NCI-H2227 (cell line): ENCODE measurements around the gene SIK2.
"Not testable (repeated sequence)": the region's sequence is repeated elsewhere in the genome, so short reads cannot be mapped to it uniquely, and the experiment has no call there.

Experiments used
- DNase-seq: peaks from one replicate; lab custom pipeline; 2025; ENCODE audit not compliant: unreplicated experiment; lab: John Stamatoyannopoulos, UW

Gene SIK2

DNA sequence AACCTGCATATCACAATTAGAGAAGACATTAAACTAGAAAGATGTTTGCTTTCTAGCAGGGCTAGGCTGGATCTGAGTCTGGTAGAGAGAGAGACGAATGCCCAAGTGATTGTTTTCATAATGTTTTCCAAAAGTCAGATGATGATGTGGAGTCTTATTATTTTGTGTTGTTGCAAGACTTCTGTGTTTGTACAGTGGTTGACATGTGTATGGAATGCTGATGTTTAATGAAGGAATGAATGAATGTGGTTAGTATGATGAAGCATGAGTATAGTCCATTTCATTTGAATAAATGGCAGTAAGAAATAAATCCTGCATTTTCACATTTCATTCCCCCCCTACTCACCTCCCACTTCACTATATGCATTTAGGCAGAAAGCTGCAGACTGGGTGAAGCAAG lies 94.3 kb downstream of the SIK2 start:
- no peak for DNase-seq

DNA sequence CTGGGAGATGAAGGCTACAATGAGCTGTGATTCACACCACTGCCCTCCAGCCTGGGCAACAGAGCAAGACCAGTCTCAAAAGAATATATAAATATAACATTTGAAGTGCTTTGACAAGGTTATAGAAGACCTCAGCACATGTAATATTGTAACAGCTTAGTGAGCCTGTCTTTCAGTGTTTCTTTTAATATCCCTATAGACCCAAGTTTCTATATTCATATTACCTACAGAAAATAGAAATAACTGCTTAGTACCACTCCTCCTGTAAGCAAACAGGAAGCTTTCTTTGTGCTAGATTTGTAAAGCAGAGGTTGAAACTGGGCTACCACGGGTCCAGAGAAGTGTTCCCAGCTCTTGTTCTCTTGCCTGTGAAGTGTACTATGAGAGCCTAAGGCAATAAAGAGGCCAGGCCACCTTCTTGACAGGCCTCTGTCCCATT lies 95.7 kb downstream of the SIK2 start:
- no peak for DNase-seq

DNA sequence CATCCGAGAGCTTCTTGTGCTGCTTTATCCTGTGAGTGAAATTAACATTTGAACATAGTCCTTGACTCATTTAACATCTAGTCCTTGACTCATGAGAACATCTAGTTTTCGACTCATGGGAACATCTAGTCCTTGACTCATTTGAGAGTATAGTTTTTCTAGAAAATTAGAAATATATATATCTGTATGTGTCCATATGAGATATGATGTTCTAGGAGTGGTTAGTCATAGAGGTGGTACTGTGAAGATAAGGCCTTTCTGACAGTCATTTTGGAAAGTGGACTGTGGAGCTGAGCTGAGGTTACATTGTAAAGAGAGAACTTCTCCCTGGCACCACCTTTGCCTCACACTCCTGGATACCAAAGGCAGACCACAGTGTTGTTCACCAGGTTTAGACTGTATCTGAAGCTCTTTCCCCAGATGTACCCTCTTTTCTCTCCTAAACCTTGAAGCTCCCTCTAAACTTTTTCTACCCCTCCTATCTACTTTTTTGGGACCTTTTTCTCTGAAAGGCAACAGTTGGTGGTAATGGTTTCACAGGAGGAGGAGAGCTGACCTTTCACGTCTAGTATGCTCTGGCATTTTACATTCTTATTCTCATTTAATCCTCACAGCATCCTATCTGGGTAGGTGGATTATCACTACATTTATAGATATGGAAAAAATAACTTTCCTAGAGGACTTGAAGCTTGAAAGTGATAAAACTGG lies 96.8 kb downstream of the SIK2 start:
- no peak for DNase-seq

DNA sequence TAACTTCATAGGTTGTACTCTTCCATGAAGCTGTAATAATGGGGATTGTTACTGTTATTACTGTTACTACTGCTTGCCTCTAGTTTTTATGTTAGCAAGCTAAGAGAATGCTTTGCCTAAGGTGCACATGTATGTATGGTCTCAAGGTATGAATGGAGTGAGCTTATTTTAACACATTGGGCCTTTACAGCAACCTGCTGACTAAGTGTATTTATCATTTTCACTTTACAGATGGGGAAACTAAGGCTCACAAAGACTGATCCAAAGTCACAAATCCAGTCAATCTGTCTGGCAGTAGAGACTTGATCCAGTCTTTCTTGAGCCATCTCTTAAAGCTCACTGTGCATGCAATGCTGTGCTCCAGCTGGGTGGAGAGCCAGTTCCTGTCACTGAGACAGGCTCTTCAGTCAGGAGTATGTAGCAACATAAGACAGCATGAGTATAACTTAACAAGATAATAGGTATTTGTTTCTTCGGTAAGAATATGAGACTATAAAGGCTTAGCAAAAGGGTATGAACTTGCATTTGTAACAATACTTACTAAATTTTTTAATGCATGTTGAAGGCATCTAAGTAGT lies 97.4 kb downstream of the SIK2 start:
- no peak for DNase-seq

DNA sequence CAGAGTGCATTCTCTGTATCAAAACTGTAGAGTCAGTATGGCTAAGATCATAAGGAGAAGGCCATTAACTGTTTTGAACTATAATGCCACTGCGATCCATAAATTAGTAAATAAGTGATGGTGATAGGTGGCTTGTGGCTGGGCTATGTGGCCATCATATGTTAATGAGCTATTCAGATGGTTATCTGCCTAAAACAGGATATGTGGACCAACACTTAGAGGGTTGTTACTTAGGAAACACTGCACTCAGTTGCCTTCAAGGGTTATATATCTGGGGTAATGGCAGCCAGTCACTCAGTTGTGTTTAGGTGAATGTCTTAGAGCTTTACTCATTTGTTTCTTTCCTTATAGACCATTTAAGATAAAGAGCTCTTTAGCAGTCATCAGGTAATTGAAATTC lies 97.9 kb downstream of the SIK2 start:
- no peak for DNase-seq

DNA sequence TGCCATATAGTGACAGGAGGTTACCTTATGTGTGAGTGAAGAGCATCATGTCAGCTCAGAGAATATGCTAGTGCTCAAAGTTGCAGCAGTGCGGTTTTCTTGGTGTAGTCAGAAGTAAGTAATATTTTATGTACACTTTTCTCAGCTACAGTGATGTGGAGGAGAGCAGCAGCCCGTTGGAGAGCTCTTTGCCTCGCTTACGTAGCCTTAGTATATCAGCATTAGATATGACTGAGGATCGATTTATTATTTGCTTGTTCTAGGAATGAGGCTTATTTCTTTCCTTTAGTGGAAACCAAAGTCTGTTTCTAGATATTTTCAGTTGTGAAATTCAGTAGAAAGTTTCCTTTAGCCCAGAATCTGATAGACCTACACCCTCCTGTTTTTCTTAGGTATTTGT lies 100.4 kb downstream of the SIK2 start:
- DNase-seq, result no peak

DNA sequence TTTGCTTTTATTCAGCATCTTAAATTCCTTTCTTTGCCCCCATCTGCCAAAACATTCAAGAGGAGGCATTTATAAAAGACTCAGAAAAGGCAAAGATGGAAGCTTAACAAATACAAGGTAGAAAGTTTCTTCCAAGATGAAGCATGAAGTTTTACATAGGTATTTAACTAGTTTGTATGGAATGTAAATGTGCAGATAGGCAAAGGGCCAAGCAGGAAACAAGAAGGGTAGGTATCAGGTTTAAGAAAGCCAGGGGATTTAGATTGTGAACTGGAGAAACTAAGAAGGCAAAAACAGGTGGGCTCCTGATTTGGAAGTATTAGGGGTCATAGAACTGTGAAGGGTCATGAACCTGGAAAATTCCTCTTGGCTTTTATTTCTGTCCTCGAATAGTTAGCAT lies 101.3 kb downstream of the SIK2 start:
- no peak for DNase-seq

DNA sequence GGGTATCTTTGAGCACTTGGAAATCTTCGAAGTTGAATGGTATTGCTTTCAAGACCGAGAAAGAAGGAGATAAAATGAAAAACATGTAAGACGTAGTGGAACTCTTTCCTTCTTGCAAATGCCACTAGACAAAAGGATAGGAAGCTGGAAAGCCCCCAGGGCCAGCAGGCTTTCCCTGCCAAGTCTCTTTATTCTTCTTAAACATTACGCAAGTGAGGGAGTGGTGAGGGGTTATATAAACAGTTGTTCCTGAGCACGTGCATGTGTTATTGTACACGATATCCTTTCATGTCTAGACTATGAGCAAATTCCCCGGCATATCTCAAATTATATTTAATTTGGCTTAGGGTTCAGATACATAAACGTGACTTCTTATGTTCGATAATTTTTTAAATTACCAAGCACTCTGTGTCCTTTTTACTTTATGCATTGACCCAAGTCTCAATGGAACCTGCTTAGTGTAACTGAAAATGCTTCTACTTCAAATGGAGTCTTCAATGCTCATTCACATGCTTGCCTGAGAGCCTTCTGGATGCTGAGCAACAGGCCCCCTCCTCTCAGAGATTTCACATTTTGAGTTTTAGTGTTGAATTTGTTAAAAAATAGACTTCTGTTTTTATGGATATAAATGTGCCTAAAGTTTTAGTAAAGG lies 104.9 kb downstream of the SIK2 start:
- DNase-seq, result no peak

DNA sequence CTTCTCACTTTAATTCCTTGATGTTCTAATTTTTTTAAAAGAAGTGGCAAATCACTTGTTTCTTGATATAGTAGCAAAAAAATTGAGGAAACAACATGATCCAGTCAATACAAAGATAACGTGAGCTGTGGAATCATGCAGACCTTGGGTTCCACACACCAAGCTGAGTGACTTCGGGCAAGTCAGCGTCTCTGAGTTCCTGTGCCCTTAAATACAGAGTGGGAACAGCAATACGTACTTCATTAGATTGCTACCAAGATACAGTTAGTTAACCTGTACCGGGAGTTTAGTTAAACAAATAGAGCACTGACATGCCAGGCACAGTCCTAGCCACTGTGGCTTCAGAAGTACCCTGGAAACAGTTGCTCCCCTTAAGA lies 105.4 kb downstream of the SIK2 start:
- DNase-seq, result no peak

DNA sequence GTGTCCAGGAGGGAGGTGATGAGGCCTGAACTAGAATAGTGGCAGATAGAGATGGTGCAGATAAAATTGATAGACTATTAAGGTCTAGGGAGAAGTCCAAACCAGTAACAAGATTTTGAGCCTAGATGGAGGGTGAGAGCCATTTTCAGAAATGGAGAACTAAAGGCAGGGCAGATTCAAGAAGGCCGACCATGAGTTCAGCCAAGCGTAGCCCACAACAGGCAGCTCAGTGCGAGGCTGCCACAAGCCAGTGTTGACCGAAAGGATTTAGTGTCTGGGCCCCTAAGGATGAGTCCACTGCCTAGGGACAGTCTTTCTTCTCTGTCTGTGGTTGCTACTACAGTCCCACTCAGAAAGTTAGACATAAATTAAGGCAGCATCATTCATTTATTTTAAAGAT lies 112.3 kb downstream of the SIK2 start:
- no peak for DNase-seq

DNA sequence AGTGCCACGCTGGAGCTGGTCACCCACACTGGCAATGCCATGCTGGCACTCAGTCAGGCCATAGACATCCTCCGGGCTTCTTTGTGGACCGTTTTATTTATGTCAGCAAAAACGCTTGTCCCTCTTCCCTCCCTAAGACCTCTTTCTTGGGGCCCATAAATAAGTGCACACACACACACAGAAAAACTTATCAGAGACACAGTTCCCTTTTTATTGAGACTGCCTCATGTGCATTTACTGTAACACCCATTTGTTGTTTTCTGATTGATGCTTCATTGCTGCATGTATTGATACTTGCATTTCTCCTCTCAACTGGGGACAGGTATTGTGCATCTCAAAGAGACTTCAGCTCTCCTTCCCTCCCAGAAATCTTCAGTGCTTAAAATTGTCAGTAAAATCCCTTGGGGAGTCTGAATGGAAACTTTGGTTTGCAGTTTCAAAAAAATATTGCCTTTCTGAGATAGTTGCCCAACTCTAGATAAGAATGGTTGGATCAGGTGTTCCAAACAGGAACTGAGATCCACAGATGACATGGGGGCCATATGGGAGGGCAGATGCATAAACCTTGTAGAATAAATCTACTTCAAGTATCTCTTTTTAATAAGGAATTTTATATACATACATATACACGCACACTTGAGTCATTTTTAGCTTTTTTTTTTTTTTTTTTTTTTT lies 113.0 kb downstream of the SIK2 start:
- no peak for DNase-seq

DNA sequence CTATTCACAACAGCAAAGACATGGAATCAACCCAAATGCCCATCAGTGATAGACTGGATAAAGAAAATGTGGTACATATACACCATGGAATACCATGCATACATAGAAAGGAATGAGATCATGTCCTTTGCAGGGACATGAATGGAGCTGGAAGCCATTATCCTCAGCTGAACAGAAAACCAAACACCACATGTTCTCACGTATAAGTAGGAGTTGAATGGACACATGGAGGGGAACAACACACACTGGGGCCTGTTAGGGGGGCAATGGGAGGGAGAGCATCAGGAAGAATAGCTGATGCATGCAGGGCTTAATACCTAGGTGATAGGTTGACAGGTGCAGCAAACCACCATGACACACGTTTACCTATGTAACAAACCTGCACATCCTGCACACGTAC lies 115.4 kb downstream of the SIK2 start:
- DNase-seq, result not testable (repeated sequence)

DNA sequence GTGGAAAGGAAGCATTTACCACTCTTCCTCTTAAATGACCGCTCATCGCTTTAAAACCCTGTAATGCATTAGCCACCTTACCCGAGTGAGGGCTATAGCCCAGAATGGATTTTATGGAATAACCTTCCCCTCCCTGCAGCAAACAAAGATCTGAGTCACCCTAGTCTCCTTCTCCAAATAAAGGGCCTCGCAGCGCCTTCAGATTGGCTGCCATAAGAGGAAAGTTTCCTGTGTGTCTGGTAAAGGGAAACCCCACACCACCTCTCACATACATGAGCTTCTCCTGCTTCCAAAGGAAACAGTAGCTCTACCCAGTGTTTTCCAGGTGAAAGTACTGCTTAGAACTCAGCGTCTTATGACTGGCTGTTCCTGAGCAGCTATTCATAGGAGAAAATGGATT lies 116.2 kb downstream of the SIK2 start:
- no peak for DNase-seq

DNA sequence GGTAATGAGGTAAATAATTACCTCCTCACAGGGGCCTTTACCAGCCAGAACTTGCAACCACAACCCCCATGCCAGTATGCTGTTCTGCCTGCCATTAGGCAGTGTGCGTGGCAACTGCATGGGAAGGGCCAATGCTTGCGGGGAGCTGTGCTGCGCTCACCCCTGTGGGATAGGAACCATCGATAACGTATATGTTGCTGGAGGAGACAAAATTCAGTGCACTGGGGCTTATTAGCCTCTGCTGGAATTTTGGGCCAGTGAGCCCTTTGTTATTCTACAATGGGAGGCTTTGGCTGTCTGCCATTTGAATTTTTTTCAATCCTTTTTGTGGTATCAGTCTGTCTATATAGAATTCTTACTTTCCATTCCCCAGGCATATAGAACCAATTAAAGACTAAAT lies 116.6 kb downstream of the SIK2 start:
- no peak for DNase-seq

DNA sequence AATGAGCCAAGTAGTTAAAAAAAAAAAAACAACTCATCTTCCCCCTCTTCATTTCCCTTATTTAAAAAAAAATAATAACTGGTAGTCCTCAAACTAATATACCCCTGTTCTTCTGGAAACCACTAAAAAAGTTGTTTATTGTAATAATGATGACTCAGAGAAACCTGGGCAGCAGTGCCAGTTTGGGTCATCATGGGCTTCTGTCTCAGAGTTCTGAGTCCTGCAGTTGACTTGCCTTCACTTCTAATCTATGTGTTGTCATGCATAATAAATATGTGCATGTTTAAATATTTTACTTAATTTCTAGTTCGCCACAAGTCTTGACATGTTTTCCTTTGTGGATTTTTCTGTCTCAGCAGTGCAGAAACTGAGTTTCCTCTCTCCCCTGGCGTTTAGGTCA lies 117.1 kb downstream of the SIK2 start:
- no peak for DNase-seq

DNA sequence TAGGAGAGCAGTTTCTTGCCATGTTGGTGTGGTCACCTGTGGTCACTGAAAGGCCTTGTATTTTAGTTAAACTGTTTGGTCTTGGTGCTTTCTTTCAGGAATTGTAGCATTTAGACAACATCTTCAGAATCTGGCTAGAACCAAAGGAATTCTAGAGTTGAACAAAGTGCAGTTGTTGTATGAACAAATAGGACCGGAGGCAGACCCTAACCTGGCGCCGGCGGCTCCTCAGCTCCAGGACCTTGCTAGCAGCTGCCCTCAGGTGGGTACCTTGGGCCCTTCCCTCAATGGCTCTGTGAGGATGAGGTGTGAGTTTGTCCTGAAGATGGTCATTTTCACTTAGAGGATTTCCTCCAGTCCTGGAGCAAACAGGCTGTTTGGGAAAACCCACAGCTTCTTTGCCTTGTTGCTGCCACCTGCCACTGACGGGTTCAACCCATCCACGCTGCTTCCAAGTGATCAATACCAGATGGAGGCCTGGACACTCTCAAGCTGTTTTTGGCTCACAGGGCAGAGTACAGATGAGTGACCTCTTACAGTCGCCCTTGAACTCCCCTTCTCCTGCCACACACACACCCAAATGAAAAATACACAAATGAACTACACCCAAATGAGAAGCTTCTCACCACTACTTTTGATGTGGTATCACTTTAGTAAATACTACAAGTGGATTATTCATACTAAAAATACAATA lies 118.7 kb downstream of the SIK2 start:
- no peak for DNase-seq

DNA sequence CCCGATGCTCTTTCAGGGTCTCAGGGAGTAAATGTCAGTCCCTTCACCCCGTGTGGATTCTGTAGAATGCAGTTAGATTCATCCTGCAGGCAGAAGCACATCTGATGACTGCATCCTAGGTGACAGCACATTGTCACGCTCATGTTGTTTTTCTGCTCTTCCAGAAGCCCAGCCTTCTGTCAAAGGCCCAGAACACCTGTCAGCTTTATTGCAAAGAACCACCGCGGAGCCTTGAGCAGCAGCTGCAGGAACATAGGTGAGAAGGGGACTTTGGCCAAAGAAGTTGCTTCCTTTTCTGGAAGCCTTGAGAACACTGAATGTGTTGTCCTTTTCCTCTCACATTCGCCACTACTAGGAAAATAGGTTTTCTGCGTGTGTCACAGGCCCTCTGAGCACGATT lies 120.3 kb downstream of the SIK2 start:
- DNase-seq, result no peak

DNA sequence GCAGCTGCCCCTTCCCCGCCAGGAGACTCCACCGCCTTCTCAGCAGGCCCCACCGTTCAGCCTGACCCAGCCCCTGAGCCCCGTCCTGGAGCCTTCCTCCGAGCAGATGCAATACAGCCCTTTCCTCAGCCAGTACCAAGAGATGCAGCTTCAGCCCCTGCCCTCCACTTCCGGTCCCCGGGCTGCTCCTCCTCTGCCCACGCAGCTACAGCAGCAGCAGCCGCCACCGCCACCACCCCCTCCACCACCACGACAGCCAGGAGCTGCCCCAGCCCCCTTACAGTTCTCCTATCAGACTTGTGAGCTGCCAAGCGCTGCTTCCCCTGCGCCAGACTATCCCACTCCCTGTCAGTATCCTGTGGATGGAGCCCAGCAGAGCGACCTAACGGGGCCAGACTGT lies 121.3 kb downstream of the SIK2 start:
- DNase-seq, result no peak

DNA sequence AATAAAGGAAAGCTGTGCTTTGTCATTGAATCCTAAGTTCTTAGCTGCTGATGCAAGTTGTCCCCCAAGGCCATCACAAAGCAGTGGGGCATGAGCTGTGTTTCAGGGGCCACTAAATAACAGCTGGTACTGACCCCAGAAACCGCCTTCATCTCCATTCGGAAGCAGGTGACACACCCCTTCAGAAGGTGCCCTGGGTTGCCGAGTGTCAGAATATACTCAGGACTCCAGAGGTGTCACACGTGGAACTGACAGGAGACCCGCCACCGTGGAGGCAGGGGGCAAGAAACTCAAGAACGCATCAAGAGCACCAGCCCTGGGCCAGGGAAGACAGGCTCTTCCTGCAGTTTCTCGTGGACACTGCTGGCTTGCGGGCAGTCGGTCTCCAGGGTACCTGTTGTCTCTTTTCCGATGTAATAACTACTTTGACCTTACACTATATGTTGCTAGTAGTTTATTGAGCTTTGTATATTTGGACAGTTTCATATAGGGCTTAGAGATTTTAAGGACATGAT lies 122.4 kb downstream of the SIK2 start:
- DNase-seq, result no peak

DNA sequence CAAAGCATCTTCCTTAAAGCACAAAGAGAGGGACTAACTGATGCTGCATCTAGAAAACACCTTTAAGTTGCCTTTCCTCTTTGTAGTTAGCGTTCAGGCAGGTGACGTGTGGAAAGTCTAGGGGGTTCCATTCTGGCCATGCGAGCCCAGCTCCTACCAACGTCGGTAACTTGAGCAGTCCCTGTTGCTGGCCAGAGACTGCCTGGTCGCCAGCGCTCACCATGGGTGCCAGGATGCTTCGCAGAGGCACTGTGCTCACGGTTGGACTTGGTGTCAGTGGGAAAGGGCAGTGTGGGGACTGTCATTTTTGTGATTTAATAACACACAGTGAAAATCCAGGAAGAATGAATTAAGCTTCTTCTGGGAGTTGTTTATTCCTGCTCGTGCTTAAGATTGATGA lies 123.4 kb downstream of the SIK2 start:
- DNase-seq, result no peak

DNA sequence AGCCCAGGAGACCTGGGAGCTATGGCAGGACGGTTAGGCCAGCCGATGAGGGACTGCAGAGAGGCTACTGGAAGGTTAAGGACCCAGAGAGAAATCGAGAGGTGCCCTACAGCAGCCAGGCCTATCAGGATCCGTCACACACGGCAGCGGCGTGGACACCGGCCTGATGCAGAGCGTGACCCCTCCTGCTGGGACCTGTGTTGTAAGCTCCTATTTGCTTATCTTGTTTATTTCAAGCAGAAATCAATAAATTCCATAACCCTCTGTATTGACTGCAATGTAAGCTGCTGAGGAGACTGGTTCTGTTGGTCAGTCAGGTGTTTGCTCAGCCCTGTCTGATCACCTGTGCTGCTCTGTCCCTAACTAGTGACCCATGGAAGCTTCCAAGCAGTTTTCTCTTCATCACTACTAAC lies 124.1 kb downstream of the SIK2 start:
- DNase-seq, result no peak
